SK-N-SH treated with all-trans-retinoic acid at 6 μM for 48 hours (cell line): ENCODE measurements around the gene CANT1.
"Not testable (repeated sequence)": the region's sequence is repeated elsewhere in the genome, so short reads cannot be mapped to it uniquely, and the experiment has no call there.

Experiments used
- ESRRG ChIP-seq: fragments of 250-450 bp; sonication (Bioruptor Pico); IDR thresholded peaks from 2 replicates; pipeline ENCODE4 v1.6.1; 2021; ENCODE audit warnings: mild to moderate bottlenecking
- ISL1 ChIP-seq: fragments of 250-450 bp; sonication (Bioruptor Pico); IDR thresholded peaks from 2 replicates; pipeline ENCODE4 v2.1.2; 2022; ENCODE audit warnings: mild to moderate bottlenecking, moderate library complexity
- ZFP30 ChIP-seq: fragments of 450-650 bp; formaldehyde crosslinking; IDR thresholded peaks from 2 replicates; pipeline ENCODE4 v1.5.0; 2022; ENCODE audit warnings: mild to moderate bottlenecking, moderate library complexity
- TF ChIP-seq, protein P1 (sequence below): fragments of 250-450 bp; sonication (Bioruptor Pico); IDR thresholded peaks from 2 replicates; pipeline ENCODE4 v1.5.1; 2021; ENCODE audit warnings: mild to moderate bottlenecking, moderate library complexity

DNA sequence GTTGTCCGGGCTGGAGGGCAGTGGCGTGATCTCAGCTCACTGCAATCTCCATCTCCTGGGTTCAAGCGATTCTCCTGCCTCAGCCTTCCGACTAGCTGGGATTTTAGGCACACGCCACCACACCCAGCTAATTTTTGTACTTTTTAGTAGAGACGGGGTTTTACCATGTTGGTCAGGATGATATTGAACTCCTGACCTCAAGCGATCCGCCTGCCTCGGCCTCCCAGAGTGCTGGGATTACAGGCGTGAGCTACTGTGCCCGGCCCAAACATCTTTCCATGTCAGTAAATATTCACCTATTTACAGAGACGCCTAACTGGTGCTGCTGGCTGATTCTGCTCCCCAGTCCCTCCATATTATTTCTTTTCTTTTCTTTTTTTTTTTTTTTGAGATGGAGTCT, 21.1 kb upstream of the CANT1 start:
- TF ChIP-seq, protein P1, sequence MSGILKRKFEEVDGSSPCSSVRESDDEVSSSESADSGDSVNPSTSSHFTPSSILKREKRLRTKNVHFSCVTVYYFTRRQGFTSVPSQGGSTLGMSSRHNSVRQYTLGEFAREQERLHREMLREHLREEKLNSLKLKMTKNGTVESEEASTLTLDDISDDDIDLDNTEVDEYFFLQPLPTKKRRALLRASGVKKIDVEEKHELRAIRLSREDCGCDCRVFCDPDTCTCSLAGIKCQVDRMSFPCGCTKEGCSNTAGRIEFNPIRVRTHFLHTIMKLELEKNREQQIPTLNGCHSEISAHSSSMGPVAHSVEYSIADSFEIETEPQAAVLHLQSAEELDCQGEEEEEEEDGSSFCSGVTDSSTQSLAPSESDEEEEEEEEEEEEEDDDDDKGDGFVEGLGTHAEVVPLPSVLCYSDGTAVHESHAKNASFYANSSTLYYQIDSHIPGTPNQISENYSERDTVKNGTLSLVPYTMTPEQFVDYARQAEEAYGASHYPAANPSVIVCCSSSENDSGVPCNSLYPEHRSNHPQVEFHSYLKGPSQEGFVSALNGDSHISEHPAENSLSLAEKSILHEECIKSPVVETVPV (CRISPR knock-in tag): not testable (repeated sequence)
- not testable (repeated sequence) for TF ChIP-seq ESRRG, ZFP30, ISL1 (CRISPR knock-in tag)
